HG02588 (cell line): ENCODE data around the gene COL9A3.

Experiments
- ATAC-seq: cut with Tn5 transposase; IDR thresholded peaks from one replicate; pipeline ENCODE4 v1.9.1; 2021; ENCODE audit warnings: mild to moderate bottlenecking, moderate library complexity; ENCODE audit not compliant: unreplicated experiment

The COL9A3 gene

GRCh38 chr20:62778601-62779416 lies 38.0 kb upstream of the COL9A3 start:
- no peak for ATAC-seq

DNA sequence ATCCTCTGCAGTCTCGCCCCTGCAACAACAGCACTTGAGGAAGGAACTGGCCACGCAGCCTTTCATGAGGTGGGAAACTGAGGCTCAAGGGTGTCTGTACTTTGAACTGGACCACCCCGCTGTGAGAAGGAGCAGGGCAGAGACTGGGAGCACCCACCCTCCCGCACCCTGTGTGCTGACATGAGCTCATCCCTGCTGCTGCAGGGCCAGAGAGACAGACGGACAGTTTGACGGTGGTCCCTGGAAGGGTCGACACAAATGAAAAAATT lies 37.5 kb upstream of the COL9A3 start:
- no peak for ATAC-seq

DNA sequence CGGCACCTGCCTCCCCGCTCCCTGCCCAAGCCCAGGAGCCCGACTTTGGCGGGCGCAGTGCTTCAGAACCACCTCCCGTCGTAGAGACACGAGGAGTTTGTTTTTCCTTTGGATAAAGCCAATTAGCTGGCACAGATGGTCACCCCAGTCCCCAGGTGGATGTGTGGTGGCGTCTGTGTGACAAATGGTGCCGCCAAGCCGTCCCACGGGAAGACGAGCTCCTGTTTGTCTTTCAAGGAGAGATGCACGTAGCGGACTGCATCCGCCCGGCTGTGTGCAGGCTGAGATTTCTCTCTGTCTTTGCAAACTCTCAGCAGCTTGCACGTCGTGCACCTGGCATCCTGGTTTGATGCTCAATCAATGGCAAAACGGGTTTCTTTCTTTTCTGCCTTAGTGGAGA lies 36.6 kb upstream of the COL9A3 start:
- ATAC-seq, result no peak

DNA sequence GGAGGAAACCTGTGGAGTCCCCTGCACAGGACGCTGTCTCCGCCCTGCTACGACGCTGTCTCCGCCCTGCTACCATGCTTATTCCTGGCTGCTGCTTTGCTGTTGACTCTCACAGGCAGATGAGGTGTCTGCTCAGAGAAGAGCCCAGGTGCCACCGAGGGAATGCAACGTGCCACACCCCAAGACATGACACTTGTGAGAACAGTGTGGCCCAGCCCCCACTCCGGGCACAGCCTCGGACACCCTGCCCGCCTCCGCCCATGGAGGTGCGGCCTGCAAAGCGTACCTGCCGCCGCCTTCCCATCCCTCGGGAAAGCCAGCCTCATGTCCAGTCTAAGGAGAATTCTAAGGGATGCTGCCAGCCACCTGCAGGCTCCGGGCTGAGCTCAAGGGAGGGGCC lies 36.2 kb upstream of the COL9A3 start:
- ATAC-seq, result no peak

- no peak for ATAC-seq
These were observed 34.5 kb upstream of the COL9A3 start for GRCh38 chr20:62782149-62782892.

DNA sequence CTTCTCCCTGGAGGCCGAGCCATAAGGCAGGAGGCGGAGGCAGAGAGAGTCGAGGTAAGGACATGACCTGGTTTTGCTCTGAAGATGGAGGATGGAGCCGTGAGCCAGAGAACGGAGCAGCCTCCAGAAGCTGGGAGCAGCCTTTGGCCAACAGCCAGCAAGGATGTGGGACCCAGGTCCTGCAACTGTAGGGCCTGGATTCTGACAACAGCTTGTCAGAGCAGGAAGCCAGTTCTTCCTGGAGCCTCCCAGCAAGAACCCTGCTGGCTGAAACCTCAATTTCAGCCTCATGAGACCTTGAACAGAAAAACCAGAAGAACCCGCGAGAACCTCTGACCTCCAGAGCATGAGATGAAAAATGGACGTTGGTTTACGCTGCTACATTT lies 34.0 kb upstream of the COL9A3 start:
- ATAC-seq, result no peak

GRCh38 chr20:62784497-62784896 lies 32.4 kb upstream of the COL9A3 start:
- no peak for ATAC-seq

DNA sequence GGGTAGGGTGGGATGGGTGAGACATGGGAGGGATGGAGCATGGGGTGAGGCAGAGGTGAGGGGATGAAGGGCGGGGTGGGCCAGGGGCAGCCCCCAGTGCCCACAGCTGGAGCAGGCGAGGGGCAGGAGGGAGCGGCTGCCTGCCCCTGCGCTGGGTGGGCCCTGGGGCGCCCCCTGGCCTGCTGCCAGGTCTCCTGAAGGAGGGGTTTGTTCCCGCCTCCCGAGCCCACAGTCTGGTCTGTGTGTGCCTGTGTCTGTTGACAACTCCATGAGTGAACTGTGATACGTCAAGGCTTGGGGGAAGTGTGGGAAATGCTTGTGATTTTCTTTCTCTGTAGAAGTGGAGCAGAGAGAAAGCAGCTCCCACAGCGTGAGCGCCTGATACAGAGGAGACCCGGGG lies 31.5 kb upstream of the COL9A3 start:
- ATAC-seq, result no peak

DNA sequence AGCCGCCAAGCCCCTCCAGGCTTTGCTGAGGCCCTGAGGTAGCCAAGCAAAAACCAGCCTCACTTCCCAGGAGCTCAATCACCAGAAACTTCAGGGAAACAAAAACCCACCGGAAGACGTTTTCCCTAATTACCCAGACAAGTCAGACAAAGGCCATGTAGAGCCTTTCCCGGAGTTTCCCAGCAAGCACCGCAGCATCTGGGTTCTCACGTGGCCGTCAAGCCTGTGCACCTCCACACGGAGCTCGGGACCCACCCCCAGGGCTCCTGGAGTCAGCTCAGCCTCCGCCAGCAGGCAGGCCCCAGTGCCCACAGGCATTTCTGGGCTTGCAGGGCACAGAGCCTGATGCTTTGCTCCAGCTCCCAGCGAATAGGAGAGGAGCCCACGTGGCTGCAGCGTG lies 30.7 kb upstream of the COL9A3 start:
- ATAC-seq, result no peak

GRCh38 chr20:62787321-62787720 lies 29.5 kb upstream of the COL9A3 start:
- ATAC-seq, result no peak

GRCh38 chr20:62787866-62788265 lies 29.0 kb upstream of the COL9A3 start:
- ATAC-seq, result no peak

- ATAC-seq, result no peak
These were observed 28.2 kb upstream of the COL9A3 start for GRCh38 chr20:62788607-62789006.

- ATAC-seq, result no peak
These were observed 26.8 kb upstream of the COL9A3 start for GRCh38 chr20:62790075-62790474.

GRCh38 chr20:62791301-62792181 lies 25.3 kb upstream of the COL9A3 start:
- ATAC-seq, result no peak

- ATAC-seq, result no peak
These were observed 24.5 kb upstream of the COL9A3 start for GRCh38 chr20:62792182-62792939.

- ATAC-seq, result no peak
These were observed 23.7 kb upstream of the COL9A3 start for GRCh38 chr20:62792940-62793756.

GRCh38 chr20:62793757-62794006 lies 23.2 kb upstream of the COL9A3 start:
- no peak for ATAC-seq

GRCh38 chr20:62794007-62794724 lies 22.7 kb upstream of the COL9A3 start:
- peak; percentile 59 for ATAC-seq

DNA sequence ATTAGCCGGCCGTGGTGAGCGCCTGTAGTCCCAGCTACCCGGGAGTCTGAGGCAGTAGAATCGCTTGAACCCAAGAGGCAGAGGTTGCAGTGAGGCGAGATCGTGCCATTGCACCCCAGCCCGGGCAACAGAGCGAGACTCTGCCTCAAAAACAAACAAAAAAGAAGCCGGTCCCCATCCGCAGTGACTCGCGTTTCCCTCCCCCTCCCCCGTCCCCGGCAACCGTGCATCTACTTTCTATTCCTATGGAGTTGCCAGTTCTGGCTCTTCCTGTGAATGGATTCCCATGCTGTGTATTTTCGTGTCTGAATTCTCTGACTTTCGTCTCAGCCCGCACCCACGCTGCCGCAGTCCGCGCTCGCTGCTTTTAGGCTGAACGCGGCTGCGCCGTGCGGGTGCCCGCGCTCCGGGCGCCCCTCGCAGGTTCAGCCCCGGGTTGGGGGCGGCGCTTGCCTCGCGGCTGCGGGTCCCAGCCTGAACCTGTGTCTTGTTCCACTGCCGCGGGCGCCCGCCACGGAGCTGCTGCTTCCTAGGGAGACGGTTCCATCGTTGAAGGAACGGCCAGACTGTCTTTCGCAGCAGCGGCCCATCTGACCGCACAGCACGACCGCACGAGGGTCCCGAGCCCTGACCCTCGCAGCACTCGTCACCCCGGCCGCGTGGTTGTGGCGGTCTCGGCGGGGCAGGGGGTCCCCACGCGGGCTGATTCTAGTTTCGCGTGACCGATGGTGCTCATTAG lies 21.7 kb upstream of the COL9A3 start:
- no peak for ATAC-seq
